K562 (cell line): ENCODE measurements around the gene MME. TPM values are rescaled to one million over a fixed set of nuclear protein-coding genes. Genes with fewer than 3 reads are reported as not detected.

Experiments
- ATAC-seq: fragments of 200-7000 bp; cut with Tn5 transposase; 3 replicates; pipeline ENCODE4 v1.9.1; 2020; ENCODE audit warnings: moderate library complexity
- BruUV-seq: library from RNA; stranded (reverse); fragments of 400-500 nt; replicated peaks from 2 replicates; lab custom pipeline; 2021; lab: Mats Ljungman, UMichigan
- CTCF ChIA-PET: fragments of 300-600 bp; formaldehyde crosslinking; extraction: SDS; loops from one replicate; lab custom pipeline; 2021; ENCODE audit warnings: low intra/inter-chr PET ratio; lab: Yijun Ruan, JAX
- POLR2A ChIA-PET: fragments of 300-600, 350-650 bp; sonication (Branson Sonifier 250); formaldehyde crosslinking; extraction: SDS; loops from one replicate; lab custom pipeline; 2021; ENCODE audit warnings: antibody characterized with exemption, inconsistent platforms; lab: Yijun Ruan, JAX
- DNase-seq, 4 experiments: peaks; one replicate each; pipeline versions ENCODE4 v3.0.0 to v3.0.0-alpha.2; 2011 to 2018; ENCODE audit warnings: low spot score in 3 of 4, mixed read lengths in 3 of 4; ENCODE audit errors: extremely low read depth in 1 of 4
- FAIRE-seq: peaks from 2 replicates; lab custom pipeline; 2011; peaks lifted over from hg19 to GRCh38; lab: Jason Lieb, UNC
- H2AFZ ChIP-seq: 2 replicates; pipeline ENCODE4 v1.6.0; 2011; ENCODE audit warnings: low read depth, low read length, control low read depth, inconsistent platforms
- H3K27ac ChIP-seq: fragments of 200-600 bp; 3 replicates; pipeline ENCODE4 v1.8.0; 2011; ENCODE audit warnings: low read depth, mild to moderate bottlenecking, control low read depth, inconsistent platforms, low read length, moderate library complexity, mixed read lengths; ENCODE audit errors: extremely low read depth
- H3K27me3 ChIP-seq, 2 experiments: fragments of 300-600 bp in 1 of 2; 2 replicates in 1 of 2; 3 replicates in 1 of 2; pipeline versions ENCODE4 v1.6.0 to v1.8.0; 2011; ENCODE audit warnings: inconsistent platforms in 2 of 2, low read length in 2 of 2, mild to moderate bottlenecking in 1 of 2, mixed read lengths in 1 of 2, moderate library complexity in 1 of 2; ENCODE audit not compliant: control insufficient read depth in 2 of 2, insufficient read depth in 2 of 2
- H3K36me3 ChIP-seq: fragments of 300-600 bp; 3 replicates; pipeline ENCODE4 v1.8.0; 2011; ENCODE audit warnings: mild to moderate bottlenecking, low read length, inconsistent platforms; ENCODE audit not compliant: control insufficient read depth, insufficient read depth
- H3K4me1 ChIP-seq, 2 experiments: fragments of 200-600 bp in 1 of 2; replicated peaks in 1 of 2; 2 replicates in 1 of 2; 3 replicates in 1 of 2; pipeline versions ENCODE4 v1.5.1 to v1.8.0; 2011; ENCODE audit warnings: inconsistent platforms in 2 of 2, low read length in 2 of 2, mild to moderate bottlenecking in 1 of 2, mixed read lengths in 1 of 2, moderate library complexity in 1 of 2; ENCODE audit not compliant: control insufficient read depth in 2 of 2, insufficient read depth in 2 of 2
- H3K4me2 ChIP-seq: 2 replicates; pipeline ENCODE4 v1.6.1; 2011; ENCODE audit warnings: low read length, control low read depth, inconsistent platforms, mixed read lengths; ENCODE audit not compliant: insufficient read depth
- H3K4me3 ChIP-seq: fragments of 200-600 bp; sonication (generic), shearing (Covaris generic); 2 replicates; pipeline ENCODE4 v1.5.1; 2016; ENCODE audit warnings: control low read depth, inconsistent platforms
- H3K79me2 ChIP-seq: fragments of 200-600 bp; 3 replicates; pipeline ENCODE4 v1.8.0; 2011; ENCODE audit warnings: low read length, inconsistent platforms; ENCODE audit not compliant: control insufficient read depth, insufficient read depth
- H3K9ac ChIP-seq, 2 experiments: 2 replicates each; pipeline versions ENCODE4 v1.6.0 to v1.6.1; 2011; ENCODE audit warnings: low read depth in 2 of 2, low read length in 2 of 2, control low read depth in 1 of 2, inconsistent platforms in 1 of 2, mild to moderate bottlenecking in 1 of 2, mixed read lengths in 1 of 2; ENCODE audit not compliant: insufficient read depth in 1 of 2
- H3K9me1 ChIP-seq: one replicate; pipeline ENCODE4 v1.6.0; 2011; ENCODE audit warnings: inconsistent platforms, mild to moderate bottlenecking, low read length, moderate library complexity; ENCODE audit not compliant: control insufficient read depth, insufficient read depth
- H3K9me3 ChIP-seq: replicated peaks from 2 replicates; pipeline ENCODE4 v1.5.1; 2011; ENCODE audit warnings: low read depth, low read length, inconsistent platforms; ENCODE audit not compliant: control insufficient read depth, insufficient read depth
- H4K20me1 ChIP-seq: replicated peaks from 2 replicates; pipeline ENCODE4 v1.6.1; 2011; ENCODE audit warnings: low read length, inconsistent platforms, mixed read lengths; ENCODE audit not compliant: control insufficient read depth, insufficient read depth
- CGGBP1 ChIP-seq: fragments of 250-450 bp; sonication (Bioruptor Pico); IDR thresholded peaks from 2 replicates; pipeline ENCODE4 v1.9.0; 2021; ENCODE audit warnings: mild to moderate bottlenecking
- FOXK1 ChIP-seq: sonication (generic); formaldehyde crosslinking; IDR thresholded peaks from 2 replicates; pipeline ENCODE4 v1.8.0; 2022; ENCODE audit warnings: missing genetic modification reagents, mild to moderate bottlenecking, borderline replicate concordance
- LCOR ChIP-seq: sonication (generic); formaldehyde crosslinking; IDR thresholded peaks from 2 replicates; pipeline ENCODE4 v1.8.0; 2022; ENCODE audit warnings: mild to moderate bottlenecking, missing genetic modification reagents
- MLLT1 ChIP-seq, 2 experiments: fragments of 450-650 bp; IDR thresholded peaks; 2 replicates each; pipeline ENCODE4 v1.6.1; 2016
- POLR2H ChIP-seq: IDR thresholded peaks from 2 replicates; pipeline ENCODE4 v1.6.1; 2016; ENCODE audit warnings: missing genetic modification characterization, low read depth, mild to moderate bottlenecking, control low read depth, missing compliant biosample characterization, moderate library complexity
- UBTF ChIP-seq, 2 experiments: IDR thresholded peaks; 2 replicates each; pipeline ENCODE4 v1.6.1; 2012; ENCODE audit warnings: improper control_type of control experiment in 2 of 2, low read depth in 2 of 2, low read length in 2 of 2, borderline replicate concordance in 1 of 2
- ZNF239 ChIP-seq: fragments of 250-450 bp; sonication (Bioruptor Pico); IDR thresholded peaks from 2 replicates; pipeline ENCODE4 v1.4.0; 2020; ENCODE audit warnings: mild to moderate bottlenecking
- ZNF592 ChIP-seq: fragments of 450-650 bp; IDR thresholded peaks from 2 replicates; pipeline ENCODE4 v1.6.1; 2017; ENCODE audit warnings: antibody characterized with exemption, mild to moderate bottlenecking
- WGBS: fragments of 100-300 bp; shearing (Covaris generic); methylation state at CpG from one replicate; pipeline ENCODE4 v1.1.6; 2016; ENCODE audit warnings: low coverage, mixed read lengths; ENCODE audit not compliant: insufficient coverage; ENCODE audit errors: missing lambda C conversion rate; 5-methylcytosine and 5-hydroxymethylcytosine counted together
- in situ Hi-C: fragments of 300-500 bp; cut with MboI; formaldehyde crosslinking; loops from 4 replicates; pipeline ENCODE4 v1.15.0; 2018; ENCODE audit warnings: inconsistent platforms, mixed read lengths
- intact Hi-C: fragments of 100-400 bp; cut with micrococcal nuclease; formaldehyde crosslinking; loops from 2 replicates; pipeline ENCODE4 v1.14.2; 2022
- polyA plus RNA-seq, 8 experiments: library from polyadenylated mRNA; depleted of rRNA in 4 of 8; stranded (reverse) in 5 of 8; unstranded in 3 of 8; fragments of >200 nt; fragmentation: Nextera tagmentation in 2 of 8; fragmentation: Illumina TruSeq in 1 of 8; extraction: Ambion mirVana in 2 of 8; extraction: Trizol in 1 of 8; gene quantifications; 2 replicates each; pipeline versions ENCODE4 v1.2.1 to v1.2.3, GENCODE V29; 2011 to 2014; ENCODE audit warnings: inconsistent platforms in 1 of 8, missing spikeins in 1 of 8
- total RNA-seq, 7 experiments: library from RNA; depleted of rRNA in 6 of 7; stranded (reverse); fragments of >200 nt in 6 of 7; fragmentation: Illumina TruSeq in 2 of 7; extraction: Trizol in 2 of 7; gene quantifications; 2 replicates each; pipeline versions ENCODE4 v1.2.1 to v1.2.3, GENCODE V29; 2011 to 2021; ENCODE audit warnings: low replicate concordance in 1 of 7
- TF ChIP-seq, protein P1 (sequence below), 2 experiments: fragments of 250-450 bp in 1 of 2; fragments of 450-650 bp in 1 of 2; sonication (Bioruptor Pico) in 1 of 2; IDR thresholded peaks; 2 replicates each; pipeline versions ENCODE4 v1.6.1 to v1.8.0; 2016 to 2021; ENCODE audit warnings: mild to moderate bottlenecking in 2 of 2, moderate library complexity in 2 of 2, missing compliant biosample characterization in 1 of 2, missing genetic modification characterization in 1 of 2

Gene MME
- total and polyA plus RNA-seq, 9 of the 15 experiments (the other 6 are each of a cell fraction or from before 2014, with no cell fraction given) = 0.80 to 8.6 (median 2.5) TPM

DNA sequence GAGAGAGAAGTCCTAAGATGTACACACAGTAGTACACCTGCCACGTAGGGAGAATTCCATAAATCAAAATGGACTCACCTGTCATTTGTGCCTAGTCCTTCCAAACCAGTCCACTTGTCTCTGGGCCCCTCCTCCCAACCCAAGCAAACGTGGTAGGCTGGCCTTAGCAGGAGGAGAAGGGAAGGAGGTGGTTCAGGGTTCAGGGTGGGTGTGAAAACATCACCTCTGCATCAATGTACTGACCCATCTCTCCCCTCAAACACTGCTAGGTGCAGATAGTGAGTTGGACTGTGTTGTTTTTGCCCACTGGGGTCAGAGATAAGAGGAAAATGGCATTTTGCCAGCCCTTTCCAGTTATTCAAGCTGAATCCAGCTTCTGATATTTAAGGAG, 99.3 kb downstream of the MME start:
- H3K27me3 ChIP-seq = no peaks in the 10 kb centered on the region
- peak overlapping the region; percentile 30; the same call in 1 of the 2 replicates for H3K4me2 ChIP-seq
- peak; percentile 54 to 93 (median 70) for DNase-seq
- intact Hi-C loops = loop anchor here (5.0 to 10.0 kb wide), 2 partner anchors 225 to 1057 kb away; partner anchors contain the start of gene ARHGEF26
- H3K79me2 ChIP-seq = no peaks in the 10 kb centered on the region
- FAIRE-seq = peak; percentile 98
- peak; percentile 96 for ATAC-seq
- no peaks in the 10 kb centered on the region for H3K9me1 ChIP-seq
- no peaks in the 10 kb centered on the region for H3K36me3 ChIP-seq
- in situ Hi-C loops = no loop called here
- no peak overlapping the region for H3K27ac ChIP-seq
- ChIA-PET CTCF (no interaction called here), POLR2A (no interaction called here)
- BruUV-seq = no TSS peak
- H3K4me3 ChIP-seq = no peak overlapping the region
- peaks cover 4 to 18% of the 10 kb centered on the region in 2 experiments; a peak in 2 of 5 replicates for H3K4me1 ChIP-seq
- H3K9me3 ChIP-seq = no peaks in the 10 kb centered on the region
- H3K9ac ChIP-seq = no peak overlapping the region
- no peaks in the 10 kb centered on the region for H4K20me1 ChIP-seq
- 0% methylated on average over 2 of the region's 2 CpGs for WGBS
- H2AFZ ChIP-seq = no peak overlapping the region
- no peak for TF ChIP-seq MLLT1 (IDR thresholded peaks at IDR 0.05)
- TF ChIP-seq ZNF592 = no peak
- TF ChIP-seq, protein P1, sequence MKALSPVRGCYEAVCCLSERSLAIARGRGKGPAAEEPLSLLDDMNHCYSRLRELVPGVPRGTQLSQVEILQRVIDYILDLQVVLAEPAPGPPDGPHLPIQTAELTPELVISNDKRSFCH (CRISPR knock-in tag; IDR thresholded peaks at IDR 0.05) = no peak
- TF ChIP-seq, protein P1 (tag; IDR thresholded peaks at IDR 0.05) = no peak
- no peak for TF ChIP-seq POLR2H (tag)
- no peak for TF ChIP-seq LCOR (CRISPR knock-in tag)
- TF ChIP-seq UBTF (IDR thresholded peaks at IDR 0.05; ENCODE audit: borderline replicate concordance in 1 of 2, low read depth in 2 of 2, low read length in 2 of 2) = no peak
- TF ChIP-seq FOXK1 (CRISPR knock-in tag) = no peak
- no peak for TF ChIP-seq ZNF239 (CRISPR knock-in tag)
- TF ChIP-seq CGGBP1 = no peak
